ENCODE results near the gene OR51B6.
"Not testable (repeated sequence)": the region's sequence is repeated elsewhere in the genome, so short reads cannot be mapped to it uniquely, and the experiment has no call there.

OR51B6 gene

GRCh38 chr11:5366365-5366764 is 15.1 kb downstream of the OR51B6 start:
- DNase-seq, result not testable (repeated sequence)

- no peak for DNase-seq
Observed at GRCh38 chr11:5366856-5367255, 15.5 kb downstream of the OR51B6 start.

GRCh38 chr11:5367448-5368074 is 16.3 kb downstream of the OR51B6 start:
- DNase-seq, result no peak

- DNase-seq, result no peak
Observed at GRCh38 chr11:5368502-5369043, 17.3 kb downstream of the OR51B6 start.

GRCh38 chr11:5369789-5370188 is 18.5 kb downstream of the OR51B6 start:
- DNase-seq, result no peak

- peak; percentile 24 for DNase-seq
Observed at GRCh38 chr11:5380740-5381342, 29.5 kb downstream of the OR51B6 start.

- no peak for DNase-seq
Observed at GRCh38 chr11:5383576-5383975, 32.3 kb downstream of the OR51B6 start, which contains the start of gene OR51M1. OR51M1 (plus strand) TSS chr11:5383812; CDS start chr11:5389399, 5,587 bp downstream.

- no peak for DNase-seq
Observed at GRCh38 chr11:5384335-5384734, 33.0 kb downstream of the OR51B6 start.

- DNase-seq, result no peak
Observed at GRCh38 chr11:5390210-5390609, 38.9 kb downstream of the OR51B6 start.

- no peak for DNase-seq
Observed at GRCh38 chr11:5394091-5394490, 42.8 kb downstream of the OR51B6 start.

- no peak for DNase-seq
Observed at GRCh38 chr11:5398936-5399335, 47.6 kb downstream of the OR51B6 start.

Data from 8988T (cell line).